Daoy (cell line): ENCODE data around the gene SETD4. TPM values are rescaled to one million over a fixed set of nuclear protein-coding genes. Genes with fewer than 3 reads are reported as not detected.

ENCODE experiments used
- DNase-seq: peaks from one replicate; pipeline ENCODE4 v3.0.0-alpha.2; 2015; ENCODE audit warnings: low read depth
- total RNA-seq: library from RNA; depleted of rRNA; stranded (reverse); fragments of >200 nt; shearing (Covaris generic); gene quantifications from 2 replicates; pipeline ENCODE4 v1.2.3, GENCODE V29; 2014; rRNA removed

Gene SETD4
- total RNA-seq, 1 experiment from 2014 or later = 25.8 TPM

DNA sequence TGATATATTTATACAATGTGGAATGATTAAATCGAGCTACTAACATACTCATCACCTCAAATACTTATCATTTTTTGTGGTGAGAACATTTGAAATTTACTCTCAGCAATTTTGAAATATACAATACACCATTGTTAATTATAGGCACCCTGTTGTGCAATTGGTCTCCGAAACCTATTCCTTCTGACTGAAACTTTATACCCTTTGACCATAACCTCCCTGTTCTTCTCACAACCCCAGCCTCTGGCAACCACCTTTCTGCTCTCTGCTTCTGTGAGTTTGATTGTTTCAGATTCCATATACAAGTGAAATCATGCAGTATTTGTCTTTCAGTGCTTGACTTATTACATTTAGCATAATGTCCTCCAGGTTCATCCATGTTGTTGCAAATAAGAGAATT is 49.5 kb downstream of the SETD4 start:
- no peak for DNase-seq

DNA sequence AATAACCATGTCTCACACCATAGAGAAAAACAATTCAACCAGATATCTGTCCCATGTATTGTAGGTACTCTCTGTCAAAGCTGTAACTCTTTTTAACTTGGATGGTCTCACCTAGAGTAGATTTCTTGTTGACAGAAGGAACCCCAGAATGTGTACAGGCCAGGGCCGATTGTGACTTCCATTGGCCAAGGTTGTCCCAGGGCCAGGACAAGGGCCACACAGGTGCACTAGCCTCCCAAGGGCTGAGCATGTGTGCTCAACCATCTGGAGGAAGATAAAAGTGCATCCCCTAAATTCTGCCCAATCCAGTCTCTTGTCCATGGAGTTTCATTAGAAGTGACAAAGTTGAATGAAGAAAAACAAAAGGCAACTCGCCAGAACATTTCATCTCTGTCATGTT is 51.8 kb downstream of the SETD4 start:
- no peak for DNase-seq

DNA sequence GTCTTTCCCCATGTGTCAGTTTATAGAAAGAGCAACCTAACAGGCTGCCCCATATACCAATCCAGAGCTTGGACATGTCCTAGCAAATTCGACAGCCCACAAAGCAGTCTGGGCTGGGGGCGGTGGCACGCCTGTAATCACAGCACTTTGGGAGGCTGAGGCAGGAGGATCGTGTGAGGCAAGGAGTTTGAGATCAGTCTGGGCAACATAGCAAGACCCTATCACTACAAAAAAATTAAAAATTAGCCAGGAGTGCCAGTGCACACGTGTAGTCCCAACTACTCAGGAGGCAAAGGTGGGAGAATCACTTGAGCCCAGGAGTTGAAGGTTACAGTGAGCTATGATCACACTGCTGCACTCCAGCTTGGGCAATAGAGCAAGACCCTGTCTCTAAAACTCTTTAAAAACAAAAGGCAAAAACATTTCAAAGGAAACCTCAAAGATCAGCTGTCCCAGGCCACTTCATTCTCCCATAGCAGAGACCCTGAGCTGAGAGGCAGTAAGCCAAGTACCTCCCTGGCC is 54.4 kb downstream of the SETD4 start:
- no peak for DNase-seq

DNA sequence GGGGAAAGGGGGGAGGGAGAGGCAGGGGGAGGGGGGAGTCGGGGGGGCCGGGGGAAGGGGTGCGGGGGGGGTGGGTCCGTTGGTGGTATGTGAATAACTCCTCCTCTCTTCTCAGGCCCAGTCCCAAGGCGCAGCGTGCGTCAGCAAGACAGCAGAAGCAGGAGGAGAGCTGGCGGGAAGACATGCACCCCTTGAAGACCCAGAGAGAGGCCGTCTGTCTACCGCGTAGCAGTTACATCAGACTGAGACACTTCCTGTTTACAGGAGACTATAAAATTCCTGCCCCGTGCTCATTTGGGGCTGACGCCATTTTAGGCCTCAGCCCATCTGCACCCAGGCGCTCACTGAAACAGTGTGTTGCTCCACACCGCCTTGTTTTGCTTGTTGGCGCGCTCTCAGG is 55.3 kb downstream of the SETD4 start:
- peak; percentile 20 for DNase-seq

DNA sequence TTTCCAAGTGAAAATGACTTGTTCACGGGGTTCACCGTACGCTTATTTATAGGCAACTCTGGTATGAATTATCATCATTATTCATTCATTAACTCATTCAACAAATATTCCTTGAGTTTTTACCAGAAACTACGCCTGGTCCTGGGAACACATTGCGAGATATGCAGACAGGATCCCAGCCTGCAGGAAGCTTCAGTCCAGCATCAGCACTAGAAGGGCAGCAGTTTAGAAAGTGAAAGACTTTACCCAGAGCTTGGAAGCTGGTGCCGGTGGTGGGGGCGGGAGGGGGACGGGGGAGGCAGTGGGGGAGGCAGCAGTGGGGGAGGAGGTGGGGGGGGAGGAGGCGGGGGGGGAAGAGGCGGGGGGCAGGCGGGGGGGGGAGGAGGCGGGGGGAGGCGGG is 55.9 kb downstream of the SETD4 start:
- no peak for DNase-seq

DNA sequence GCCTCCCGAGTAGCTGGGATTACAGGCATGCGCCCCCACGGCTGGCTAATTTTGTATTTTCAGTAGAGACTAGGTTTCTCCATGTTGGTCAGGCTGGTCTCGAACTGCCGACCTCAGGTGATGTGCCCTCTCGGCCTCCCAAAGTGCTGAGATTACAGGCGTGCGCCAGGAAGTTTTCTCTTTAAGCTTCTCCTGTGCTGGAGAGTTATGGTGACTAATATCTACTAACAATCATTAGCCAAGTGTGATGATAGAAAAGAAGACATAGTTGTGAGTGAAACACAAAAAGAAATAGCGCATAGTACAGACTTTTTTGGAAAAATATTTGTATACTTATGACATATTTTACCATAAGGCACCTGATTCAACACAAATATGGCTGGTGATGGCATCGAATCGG is 56.5 kb downstream of the SETD4 start:
- DNase-seq = no peak

DNA sequence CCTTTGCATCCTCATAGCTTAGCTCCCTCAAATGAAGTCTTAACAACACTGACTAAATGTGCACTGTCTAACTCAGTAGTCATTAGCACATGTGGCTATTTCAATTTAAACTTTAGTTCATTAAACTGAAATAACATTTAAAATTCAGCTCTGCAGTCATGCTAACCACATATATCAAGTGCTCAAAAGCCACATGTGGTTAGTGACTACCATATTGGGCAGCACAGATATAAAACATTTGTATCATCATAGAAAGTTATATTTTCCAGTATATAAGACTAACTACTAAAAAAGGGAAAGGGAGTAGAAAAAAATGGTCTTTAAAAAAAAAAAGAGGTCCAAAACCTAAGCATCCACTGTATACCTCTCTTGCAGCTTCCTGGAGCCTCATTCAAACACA is 64.1 kb downstream of the SETD4 start:
- DNase-seq = no peak

DNA sequence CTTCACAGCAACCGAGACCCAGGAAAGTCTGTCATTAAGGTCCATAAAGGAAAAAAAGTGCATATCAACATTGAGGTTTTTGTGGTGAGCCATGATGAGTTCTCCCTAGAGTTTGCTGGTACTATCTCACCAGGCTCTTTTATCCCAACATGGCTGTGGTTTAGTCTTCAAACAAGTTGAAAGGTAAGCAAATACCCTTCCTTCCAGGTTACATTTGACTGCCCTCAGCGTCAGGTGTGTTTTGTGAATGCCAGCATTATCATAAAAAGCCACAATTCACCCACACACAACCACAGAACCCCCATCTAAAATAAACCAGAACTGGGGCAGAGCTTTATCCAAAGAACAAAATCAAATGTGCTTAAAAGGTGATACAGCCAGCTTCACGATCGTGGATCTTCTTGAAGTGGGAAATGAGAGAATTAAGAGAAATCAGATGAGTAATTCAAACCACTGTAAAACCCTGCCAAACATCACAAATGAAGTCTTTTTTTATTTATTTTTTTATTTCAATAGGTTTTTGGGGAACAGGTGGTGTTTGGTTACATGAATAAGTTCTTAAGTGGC is 64.7 kb downstream of the SETD4 start:
- peak; percentile 25 for DNase-seq

DNA sequence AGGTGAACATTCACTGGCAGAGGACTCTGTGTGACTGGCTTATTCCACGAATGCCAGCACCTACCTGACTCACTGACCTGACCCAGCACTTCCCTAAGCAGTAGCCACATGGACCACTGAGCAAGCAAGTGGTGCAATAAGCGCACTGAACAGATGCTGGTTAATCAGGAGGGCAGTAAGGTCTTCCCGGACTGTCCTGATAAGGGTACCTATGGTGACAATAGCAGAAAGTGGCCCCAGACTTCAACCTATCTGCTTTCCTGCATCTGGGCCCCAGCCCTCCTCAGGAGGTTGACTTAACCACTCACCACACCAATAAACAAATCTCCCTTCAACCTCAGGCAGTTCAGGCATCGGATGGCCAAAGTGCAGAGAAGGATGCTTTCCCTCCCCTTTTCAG is 65.7 kb downstream of the SETD4 start:
- DNase-seq = no peak

DNA sequence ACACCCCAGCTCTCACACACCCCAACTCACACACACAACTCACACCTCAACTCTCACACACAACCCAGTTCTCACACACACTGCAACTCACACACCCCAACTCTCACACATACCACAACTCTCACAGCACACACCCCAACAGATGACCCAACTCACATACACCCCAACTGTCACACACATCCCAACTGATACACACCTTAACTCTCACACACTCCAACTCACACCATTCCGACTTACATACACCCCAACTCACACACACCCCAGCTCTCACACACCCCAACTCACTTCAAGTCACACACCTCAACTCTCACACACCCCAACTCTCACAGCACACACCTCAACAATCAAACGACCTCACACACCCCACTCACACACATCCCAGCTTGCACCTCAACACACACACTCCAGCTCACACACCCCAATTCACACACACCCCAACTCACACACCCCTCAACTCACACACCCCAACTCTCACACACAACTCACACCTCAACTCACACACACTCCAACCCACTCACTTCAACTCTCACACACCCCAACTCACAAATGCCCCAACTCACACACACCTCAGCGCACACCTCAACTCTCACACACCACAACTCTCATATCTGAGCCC is 66.3 kb downstream of the SETD4 start:
- no peak for DNase-seq

DNA sequence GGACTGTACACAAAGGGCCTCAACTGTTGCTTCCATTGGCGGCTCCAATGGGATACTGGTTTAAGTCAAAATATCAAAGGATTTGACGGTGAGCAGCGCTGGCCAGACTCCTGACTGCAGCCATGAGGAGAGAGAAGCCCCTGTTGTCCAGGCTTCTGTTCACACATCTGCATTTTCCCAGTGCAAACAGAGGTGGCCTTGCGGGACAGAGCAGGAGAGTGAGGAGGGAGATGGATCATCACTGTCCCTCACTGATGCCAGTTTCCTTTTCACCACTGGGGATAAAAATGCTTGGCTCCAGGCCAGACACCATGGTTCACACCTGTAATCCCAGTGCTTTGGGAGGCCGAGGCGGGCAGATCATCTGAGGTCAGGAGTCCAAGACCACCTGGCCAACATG is 69.2 kb downstream of the SETD4 start:
- DNase-seq = no peak

DNA sequence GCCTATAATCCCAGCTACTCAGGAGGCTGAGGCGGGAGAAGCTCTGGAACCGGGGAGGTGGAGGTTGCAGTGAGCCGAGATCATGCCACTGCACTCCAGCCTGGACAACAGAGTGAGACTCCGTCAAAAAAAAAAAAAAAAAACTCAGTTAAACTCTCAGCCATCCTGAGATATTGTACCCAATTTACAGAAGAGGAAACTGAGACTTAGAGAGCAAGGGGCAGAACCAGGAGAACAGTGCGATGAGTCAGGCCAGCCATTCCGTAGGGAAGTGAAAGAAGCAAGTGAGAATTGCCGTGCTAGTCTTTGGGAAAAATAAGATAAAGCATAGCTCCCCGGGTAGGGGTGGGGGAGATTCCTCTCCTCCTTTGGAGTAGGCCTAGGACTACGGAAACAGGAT is 69.7 kb downstream of the SETD4 start:
- no peak for DNase-seq

DNA sequence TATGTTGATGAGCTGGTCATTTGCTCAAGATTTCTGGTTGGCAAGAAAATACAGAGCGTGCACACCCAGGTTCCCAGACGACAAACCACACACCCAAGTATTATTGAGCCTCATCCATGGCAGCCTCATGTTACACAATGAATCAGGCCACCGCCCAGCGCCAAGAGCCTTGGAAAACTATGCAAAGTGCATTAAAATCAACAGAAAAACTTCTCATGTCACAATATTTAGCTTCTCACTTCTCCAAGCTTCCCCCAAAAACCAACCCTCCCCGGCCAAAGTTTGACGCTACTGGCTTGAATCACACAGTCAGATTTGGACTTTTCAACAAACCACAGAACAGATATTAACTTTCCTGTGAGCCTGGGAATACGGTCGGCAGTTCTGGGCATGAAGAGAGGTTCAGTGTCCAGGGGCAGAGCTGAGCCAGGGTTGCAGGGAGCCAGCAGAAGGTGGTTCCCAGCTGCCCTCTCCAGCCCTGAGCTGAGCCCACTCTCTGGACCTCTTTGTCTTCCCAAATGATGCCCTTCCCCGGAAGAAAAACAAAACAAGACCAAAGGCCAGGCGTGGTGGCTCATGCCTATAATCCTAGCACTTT is 71.1 kb downstream of the SETD4 start:
- DNase-seq = no peak

DNA sequence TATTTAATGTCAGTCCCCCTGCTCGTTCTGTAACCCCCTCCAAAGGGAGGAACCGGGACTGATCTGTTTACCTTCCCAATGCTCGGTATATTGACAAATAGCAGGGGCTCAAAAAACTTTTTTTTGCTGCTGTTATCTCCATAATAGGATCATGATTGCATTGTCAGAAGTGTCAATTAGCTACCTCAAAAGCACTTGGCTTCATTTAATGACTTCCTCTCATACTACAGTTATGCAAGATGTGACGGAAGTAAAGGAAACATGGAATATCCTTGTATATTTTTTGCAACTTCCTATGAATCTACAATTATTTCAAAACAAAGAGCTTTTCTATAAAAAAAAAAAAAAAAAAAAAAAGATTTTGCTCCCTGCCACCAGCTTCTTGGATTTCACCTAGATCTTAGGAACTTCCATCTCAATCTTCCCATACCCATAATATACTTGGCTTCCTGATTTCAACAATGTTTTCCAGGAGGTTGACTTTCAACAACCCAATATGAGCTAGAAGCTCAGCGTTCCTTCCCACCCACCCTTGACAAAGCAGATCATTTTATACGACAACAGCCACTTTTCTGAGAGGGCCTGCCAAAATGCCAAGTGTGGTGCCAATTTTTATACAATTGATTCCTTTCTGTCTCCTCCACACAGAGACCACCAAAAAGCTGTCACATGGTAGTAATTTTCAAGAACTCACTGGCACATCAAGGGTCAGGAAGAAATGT is 71.7 kb downstream of the SETD4 start:
- DNase-seq = no peak

DNA sequence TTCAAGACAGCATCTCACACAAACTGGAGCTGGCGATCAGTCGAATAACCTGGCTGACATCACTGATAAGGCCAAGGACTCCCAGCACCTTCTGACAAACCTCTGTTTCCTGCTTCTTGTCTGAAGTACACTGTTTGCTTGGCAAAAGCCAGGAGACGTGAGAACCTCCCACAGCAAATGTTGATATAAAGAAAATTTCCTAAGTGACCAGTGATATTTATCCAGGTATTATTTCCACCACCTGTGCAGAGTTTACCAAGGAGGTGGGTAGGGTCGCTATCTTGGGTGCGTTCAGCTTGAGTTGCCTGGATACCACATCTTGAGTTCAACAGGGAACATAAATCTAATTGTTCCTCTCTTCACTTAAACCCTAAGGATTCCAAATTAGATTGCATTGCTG is 72.9 kb downstream of the SETD4 start:
- DNase-seq = no peak

DNA sequence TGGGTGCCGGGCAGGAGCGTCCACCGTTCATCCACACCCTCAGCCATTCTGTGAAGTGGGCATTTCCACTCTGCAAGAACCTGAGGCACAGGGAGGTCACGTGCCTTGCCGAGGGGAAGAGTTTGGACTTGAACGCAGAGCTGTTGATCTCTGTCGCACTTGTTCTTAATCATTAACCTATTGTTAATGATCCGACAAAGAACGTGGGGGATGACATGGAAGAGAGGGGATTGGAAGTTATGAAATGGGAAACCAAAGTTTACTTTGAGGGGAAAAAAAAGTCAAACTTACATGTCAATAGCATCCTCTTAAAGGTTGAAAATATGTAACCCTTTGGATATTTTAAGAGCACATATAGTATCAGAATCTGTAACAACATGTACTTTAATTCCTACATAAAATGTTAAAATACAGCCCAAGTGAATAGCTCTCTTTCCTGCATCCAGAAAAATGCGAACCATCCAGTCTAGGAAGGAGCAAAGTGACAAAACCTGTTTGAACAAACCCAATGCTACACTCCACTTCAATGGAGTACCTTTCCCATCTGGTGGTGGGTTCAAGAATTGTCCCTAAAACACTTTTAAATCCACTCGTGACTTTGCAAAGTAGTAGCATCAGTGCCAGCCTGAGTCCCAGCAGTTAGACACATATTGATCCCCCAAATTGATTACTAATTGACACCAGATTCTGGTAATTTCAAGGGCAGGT is 75.5 kb downstream of the SETD4 start:
- no peak for DNase-seq

Other genes with a start within 250 kb of the SETD4 start
- 130 and 170 TPM in 2 replicates for gene CBR1, start 9.5 kb upstream of the SETD4 start, total RNA-seq
- gene CBR3, start 74.6 kb upstream of the SETD4 start, total RNA-seq = 37.0 and 49.8 TPM in 2 replicates
- gene DOP1B, start 96.3 kb upstream of the SETD4 start, total RNA-seq = 1.8 and 3.3 TPM in 2 replicates